IPS DF 6.9 (cell line): ENCODE results near the gene CNOT10.

Experiments
- DNase-seq: peaks from one replicate; pipeline ENCODE4 v3.0.0-alpha.2; 2013; ENCODE audit warnings: low read depth, low spot score
- H3K27ac ChIP-seq: one replicate; pipeline ENCODE4 v1.5.1; 2013; ENCODE audit warnings: low read length, control low read depth
- H3K27me3 ChIP-seq: 2 replicates; pipeline ENCODE4 v1.6.1; 2013; ENCODE audit warnings: mild to moderate bottlenecking, low read length; ENCODE audit not compliant: control insufficient read depth, insufficient read depth
- H3K36me3 ChIP-seq: 2 replicates; pipeline ENCODE4 v1.6.1; 2013; ENCODE audit warnings: low read length; ENCODE audit not compliant: control insufficient read depth, insufficient read depth
- H3K4me1 ChIP-seq: 2 replicates; pipeline ENCODE4 v1.6.1; 2013; ENCODE audit warnings: low read length; ENCODE audit not compliant: control insufficient read depth, insufficient read depth
- H3K4me3 ChIP-seq: 2 replicates; pipeline ENCODE4 v1.5.1; 2013; ENCODE audit warnings: mild to moderate bottlenecking, low read length
- H3K9me3 ChIP-seq: 2 replicates; pipeline ENCODE4 v1.6.1; 2013; ENCODE audit warnings: low read length, inconsistent platforms; ENCODE audit not compliant: control insufficient read depth, insufficient read depth
- WGBS: extraction: QIAGEN DNeasy Blood & Tissue Kit; methylation state at CpG from one replicate; pipeline ENCODE4 v1.1.7; 2013; ENCODE audit warnings: mixed read lengths, missing lambda C conversion rate; ENCODE audit not compliant: insufficient read length, insufficient coverage; 5-methylcytosine and 5-hydroxymethylcytosine counted together

Gene CNOT10

GRCh38 chr3:32751377-32751776, 66.4 kb downstream of the CNOT10 start:
- no CpG with 5 or more reads among the region's 1 CpG for WGBS
- no peaks in the 10 kb centered on the region for H3K27me3 ChIP-seq
- H3K27ac ChIP-seq: no peak overlapping the region
- peaks cover 2% of the 10 kb centered on the region; the same call in 1 of the 2 replicates for H3K4me1 ChIP-seq
- H3K9me3 ChIP-seq: no peaks in the 10 kb centered on the region
- no peaks in the 10 kb centered on the region; the same call in 1 of the 2 replicates for H3K36me3 ChIP-seq
- no peak overlapping the region for H3K4me3 ChIP-seq
- DNase-seq: no peak

- no peaks in the 10 kb centered on the region for H3K27me3 ChIP-seq
- H3K27ac ChIP-seq: no peak overlapping the region
- no peak for DNase-seq
Measured at GRCh38 chr3:32755761-32756160, 70.8 kb downstream of the CNOT10 start.

GRCh38 chr3:32757618-32758374, 72.8 kb downstream of the CNOT10 start:
- H3K36me3 ChIP-seq: peaks cover 5% of the 10 kb centered on the region; the same call in 1 of the 2 replicates

More at GRCh38 chr3:32755761-32756160, 70.8 kb downstream of the CNOT10 start:
- H3K4me3 ChIP-seq: no peak overlapping the region
- peaks cover 2% of the 10 kb centered on the region; the same call in 1 of the 2 replicates for H3K4me1 ChIP-seq
- H3K36me3 ChIP-seq: no peaks in the 10 kb centered on the region; the same call in 1 of the 2 replicates
- no peaks in the 10 kb centered on the region for H3K9me3 ChIP-seq
- WGBS: 100% methylated on average over 1 of the region's 3 CpGs

GRCh38 chr3:32758375-32758753, 73.4 kb downstream of the CNOT10 start:
- H3K27me3 ChIP-seq: no peaks in the 10 kb centered on the region
- no peak overlapping the region for H3K4me3 ChIP-seq
- peaks cover 2% of the 10 kb centered on the region; the same call in 1 of the 2 replicates for H3K4me1 ChIP-seq
- no peaks in the 10 kb centered on the region for H3K9me3 ChIP-seq
- no peak for DNase-seq
- peaks cover 5% of the 10 kb centered on the region; the same call in 1 of the 2 replicates for H3K36me3 ChIP-seq
- no peak overlapping the region for H3K27ac ChIP-seq

More at GRCh38 chr3:32757618-32758374, 72.8 kb downstream of the CNOT10 start:
- WGBS: no CpG with 5 or more reads among the region's 2 CpGs
- Histone ChIP-seq H3K9me3 (no peaks in the 10 kb centered on the region), H3K4me3 (no peak overlapping the region), H3K27ac (no peak overlapping the region), H3K4me1 (peaks cover 2% of the 10 kb centered on the region; the same call in 1 of the 2 replicates), H3K27me3 (no peaks in the 10 kb centered on the region)
- no peak for DNase-seq

- Histone ChIP-seq H3K4me3 (no peak overlapping the region), H3K27me3 (no peaks in the 10 kb centered on the region), H3K9me3 (no peaks in the 10 kb centered on the region), H3K36me3 (peaks cover 5% of the 10 kb centered on the region; the same call in 1 of the 2 replicates), H3K4me1 (peaks cover 2% of the 10 kb centered on the region; the same call in 1 of the 2 replicates), H3K27ac (no peak overlapping the region)
- DNase-seq: no peak
- WGBS: no CpG with 5 or more reads among the region's 4 CpGs
Measured at GRCh38 chr3:32759342-32759741, 74.4 kb downstream of the CNOT10 start.

GRCh38 chr3:32764481-32764880, 79.5 kb downstream of the CNOT10 start:
- DNase-seq: no peak
- WGBS: no CpG with 5 or more reads among the region's 8 CpGs
- peaks cover 9% of the 10 kb centered on the region; the same call in 1 of the 2 replicates for H3K36me3 ChIP-seq
- H3K4me3 ChIP-seq: no peak overlapping the region
- no peaks in the 10 kb centered on the region for H3K9me3 ChIP-seq
- no peaks in the 10 kb centered on the region for H3K4me1 ChIP-seq
- H3K27me3 ChIP-seq: no peaks in the 10 kb centered on the region
- no peak overlapping the region for H3K27ac ChIP-seq

GRCh38 chr3:32778389-32778788, 93.4 kb downstream of the CNOT10 start:
- Histone ChIP-seq H3K4me3 (no peak overlapping the region), H3K9me3 (no peaks in the 10 kb centered on the region), H3K27ac (no peak overlapping the region), H3K27me3 (no peaks in the 10 kb centered on the region), H3K4me1 (peaks cover 4% of the 10 kb centered on the region; the same call in 1 of the 2 replicates), H3K36me3 (peaks cover 2% of the 10 kb centered on the region; the same call in 1 of the 2 replicates)
- WGBS: no CpG with 5 or more reads among the region's 4 CpGs
- no peak for DNase-seq

GRCh38 chr3:32780071-32780734, 95.2 kb downstream of the CNOT10 start:
- peak; percentile 41 for DNase-seq
- Histone ChIP-seq H3K27me3 (no peaks in the 10 kb centered on the region), H3K4me3 (no peak overlapping the region), H3K36me3 (no peaks in the 10 kb centered on the region), H3K9me3 (no peaks in the 10 kb centered on the region), H3K27ac (peak overlapping the region; percentile 18), H3K4me1 (peaks cover 4% of the 10 kb centered on the region; the same call in 1 of the 2 replicates)
- WGBS: no CpG with 5 or more reads among the region's 10 CpGs

GRCh38 chr3:32780735-32781210, 95.8 kb downstream of the CNOT10 start:
- H3K4me1 ChIP-seq: peaks cover 4% of the 10 kb centered on the region; the same call in 1 of the 2 replicates
- WGBS: no CpG with 5 or more reads among the region's 36 CpGs
- no peaks in the 10 kb centered on the region for H3K27me3 ChIP-seq
- H3K4me3 ChIP-seq: peak overlapping the region; percentile 44; the same call in 1 of the 2 replicates
- H3K9me3 ChIP-seq: no peaks in the 10 kb centered on the region
- H3K36me3 ChIP-seq: no peaks in the 10 kb centered on the region
- peak; percentile 98 for DNase-seq
- peak overlapping the region; percentile 12 for H3K27ac ChIP-seq

GRCh38 chr3:32781211-32781968, 96.4 kb downstream of the CNOT10 start:
- Histone ChIP-seq H3K4me1 (peaks cover 4% of the 10 kb centered on the region; the same call in 1 of the 2 replicates), H3K27me3 (no peaks in the 10 kb centered on the region), H3K9me3 (no peaks in the 10 kb centered on the region), H3K36me3 (no peaks in the 10 kb centered on the region), H3K4me3 (peak overlapping the region; percentile 44; the same call in 1 of the 2 replicates), H3K27ac (peak overlapping the region; percentile 12)
- WGBS: no CpG with 5 or more reads among the region's 59 CpGs
- peak; percentile 84 for DNase-seq
